Peyer's patch (tissue), 4 donors: ENCODE measurements around the gene AKAP14. TPM values are rescaled to one million over a fixed set of nuclear protein-coding genes. Genes with fewer than 3 reads are reported as not detected.
"Not testable (repeated sequence)": the region's sequence is repeated elsewhere in the genome, so short reads cannot be mapped to it uniquely, and the experiment has no call there.

Source experiments
- DNase-seq, 3 donors: peaks; one replicate each; pipeline ENCODE4 v3.0.0-alpha.2; 2017 to 2019
- H3K27ac ChIP-seq, 4 donors: fragments of 200-600 bp; sonication (generic); one replicate each; pipeline ENCODE4 v1.5.1; 2016 to 2019
- H3K27me3 ChIP-seq, 2 donors: fragments of 200-600 bp; sonication (generic); one replicate each; pipeline ENCODE4 v1.5.1; 2019
- H3K36me3 ChIP-seq, 3 donors: fragments of 200-600 bp; sonication (generic); one replicate each; pipeline ENCODE4 v1.5.1; 2016 to 2019
- H3K4me1 ChIP-seq, 4 donors: fragments of 200-600 bp; sonication (generic); one replicate each; pipeline ENCODE4 v1.5.1; 2016 to 2019
- H3K4me3 ChIP-seq, 4 donors: fragments of 200-600 bp; sonication (generic); 1 replicate in 3 of 4; 2 replicates in 1 of 4; pipeline ENCODE4 v1.5.1; 2016 to 2019; ENCODE audit warnings: mild to moderate bottlenecking in 1 of 4
- H3K9me3 ChIP-seq, 4 donors: fragments of 200-600 bp; sonication (generic); one replicate each; pipeline ENCODE4 v1.5.1; 2016 to 2019; ENCODE audit warnings: mild to moderate bottlenecking in 1 of 4
- CTCF ChIP-seq, 6 experiments: fragments of 450-650 bp in 4 of 6; fragments of 200-600 bp in 2 of 6; sonication (generic) in 1 of 6; IDR thresholded peaks; one replicate each; pipeline ENCODE4 v1.5.1; 2017 to 2019; ENCODE audit warnings: antibody characterized with exemption in 6 of 6, mild to moderate bottlenecking in 3 of 6, moderate library complexity in 1 of 6
- POLR2A ChIP-seq, 2 donors: fragments of 450-650 bp; IDR thresholded peaks; one replicate each; pipeline ENCODE4 v1.5.1; 2017; ENCODE audit warnings: antibody characterized with exemption in 2 of 2, mild to moderate bottlenecking in 2 of 2, moderate library complexity in 2 of 2
- total RNA-seq, 4 donors: library from RNA; depleted of rRNA; stranded (reverse); fragments of >200 nt; gene quantifications; one replicate each; pipeline ENCODE4 v1.1.0, GENCODE V29; 2016

The AKAP14 gene
- total RNA-seq, 4 donors from 2014 or later: not detected

- Histone ChIP-seq H3K36me3 (no peaks in the 10 kb centered on the region), H3K27ac (no peak overlapping the region), H3K4me3 (no peak overlapping the region), H3K27me3 (no peaks in the 10 kb centered on the region), H3K9me3 (peaks cover 0 to 6% (median 0%) of the 10 kb centered on the region in 4 donors), H3K4me1 (no peaks in the 10 kb centered on the region)
- TF ChIP-seq CTCF (IDR thresholded peaks at IDR 0.05): no peak
- no peak for DNase-seq
Observed at GRCh38 chrX:119954374-119954773, 58.7 kb downstream of the AKAP14 start.

GRCh38 chrX:119955807-119956570 lies 60.3 kb downstream of the AKAP14 start:
- not testable (repeated sequence) for H3K27me3 ChIP-seq, H3K36me3 ChIP-seq, H3K27ac ChIP-seq, H3K4me3 ChIP-seq, H3K9me3 ChIP-seq, H3K4me1 ChIP-seq
- DNase-seq: peak in 1 of 3 donors; percentile 72

- no peak overlapping the region for H3K4me3 ChIP-seq
- TF ChIP-seq POLR2A (IDR thresholded peaks at IDR 0.05): no peak
- no peak for TF ChIP-seq CTCF (IDR thresholded peaks at IDR 0.05)
- H3K4me1 ChIP-seq: no peaks in the 10 kb centered on the region
- no peaks in the 10 kb centered on the region for H3K36me3 ChIP-seq
- DNase-seq: no peak
- H3K9me3 ChIP-seq: peaks cover 0 to 6% (median 0%) of the 10 kb centered on the region in 4 donors
- H3K27ac ChIP-seq: no peak overlapping the region
- H3K27me3 ChIP-seq: no peaks in the 10 kb centered on the region
Observed at GRCh38 chrX:119960625-119961024, 64.9 kb downstream of the AKAP14 start.

GRCh38 chrX:119966837-119967236 lies 71.1 kb downstream of the AKAP14 start:
- not testable (repeated sequence) for H3K27ac ChIP-seq, DNase-seq, H3K4me1 ChIP-seq, H3K27me3 ChIP-seq, H3K9me3 ChIP-seq, H3K4me3 ChIP-seq, H3K36me3 ChIP-seq

Other genes starting within 250 kb of the AKAP14 start
- gene SEPTIN6, start 202.7 kb upstream of the AKAP14 start, total RNA-seq: 100 to 1,000 TPM in 1 of 4 donors, 10 to 100 TPM in 2, 1 to 10 TPM in 1; 4.9 to 116 (median 15.5) TPM
- 1 to 10 TPM in 3 of 4 donors, not detected in 1; 1.3 to 2.7 (median 2.5) TPM for gene SOWAHD, start 137.3 kb upstream of the AKAP14 start, total RNA-seq
- gene RPL39, start 104.3 kb upstream of the AKAP14 start, total RNA-seq: 1,000 to 10,000 TPM in 2 of 4 donors, 100 to 1,000 TPM in 2; 781 to 2,903 (median 945) TPM
- gene UPF3B, start 42.9 kb upstream of the AKAP14 start, total RNA-seq: 10 to 100 TPM in 2 of 4 donors, 1 to 10 TPM in 2; 5.3 to 28.9 (median 8.8) TPM
- gene RNF113A, start 24.2 kb upstream of the AKAP14 start, total RNA-seq: 10 to 100 TPM; 11.6 to 16.6 (median 15.6) TPM
- 100 to 1,000 TPM in 1 of 4 donors, 10 to 100 TPM in 3; 58.1 to 109 (median 68.7) TPM for gene NDUFA1, start 24.1 kb upstream of the AKAP14 start, total RNA-seq
- 10 to 100 TPM in 2 of 4 donors, 1 to 10 TPM in 2; 4.1 to 10.5 (median 7.7) TPM for gene NKAP, start 47.9 kb downstream of the AKAP14 start, total RNA-seq
- not detected for gene RHOXF2B, start 181.8 kb downstream of the AKAP14 start, total RNA-seq
- gene RHOXF1, start 220.0 kb downstream of the AKAP14 start, total RNA-seq: 1 to 10 TPM in 2 of 4 donors, not detected in 2; 2.9 to 7.2 TPM